HUES6 (cell line): ENCODE results near the gene TBCD.
A peak's percentile ranks its signal among the peaks of the same experiment; 100 is the strongest.

Experiments
- H3K27ac ChIP-seq: 2 replicates; pipeline ENCODE4 v1.7.0; 2013; ENCODE audit warnings: low read depth, mild to moderate bottlenecking, low read length, inconsistent platforms
- H3K27me3 ChIP-seq: 2 replicates; pipeline ENCODE4 v1.6.1; 2013; ENCODE audit warnings: low read length; ENCODE audit not compliant: control insufficient read depth, insufficient read depth
- H3K36me3 ChIP-seq: 2 replicates; pipeline ENCODE4 v1.6.1; 2013; ENCODE audit warnings: low read length; ENCODE audit not compliant: control insufficient read depth, insufficient read depth
- H3K4me1 ChIP-seq: 2 replicates; pipeline ENCODE4 v1.6.1; 2013; ENCODE audit warnings: low read length; ENCODE audit not compliant: control insufficient read depth, insufficient read depth
- H3K4me3 ChIP-seq: 2 replicates; pipeline ENCODE4 v1.5.1; 2013; ENCODE audit warnings: low read depth, low read length
- H3K9ac ChIP-seq: one replicate; pipeline ENCODE4 v1.6.1; 2013; ENCODE audit warnings: mild to moderate bottlenecking, low read length
- H3K9me3 ChIP-seq: 2 replicates; pipeline ENCODE4 v1.6.1; 2013; ENCODE audit warnings: low read depth, low read length; ENCODE audit not compliant: control insufficient read depth, insufficient read depth

The TBCD gene

DNA sequence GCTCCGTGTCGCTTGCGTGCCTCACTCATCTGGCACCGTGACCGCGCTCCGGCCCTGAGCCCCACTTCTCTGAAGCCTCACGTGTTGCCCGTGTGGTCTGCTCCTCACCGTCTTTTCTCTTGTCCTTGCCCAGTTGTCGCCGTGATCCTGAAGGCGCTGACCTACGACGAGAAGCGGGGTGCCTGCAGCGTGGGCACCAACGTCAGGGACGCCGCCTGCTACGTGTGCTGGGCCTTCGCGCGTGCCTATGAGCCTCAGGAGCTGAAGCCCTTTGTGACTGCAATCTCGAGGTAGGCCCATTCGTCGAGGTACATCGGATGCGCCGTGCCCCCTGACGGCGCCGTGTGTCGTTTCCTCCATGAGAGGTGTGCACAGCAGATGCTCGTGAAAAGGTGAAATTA, 118.2 kb downstream of the TBCD start:
- no peaks in the 10 kb centered on the region for H3K9me3 ChIP-seq
- H3K27ac ChIP-seq = no peak overlapping the region
- H3K36me3 ChIP-seq = peaks cover 38% of the 10 kb centered on the region
- no peak overlapping the region for H3K4me3 ChIP-seq
- H3K27me3 ChIP-seq = no peaks in the 10 kb centered on the region
- peaks cover 11% of the 10 kb centered on the region for H3K4me1 ChIP-seq
- no peak overlapping the region for H3K9ac ChIP-seq

DNA sequence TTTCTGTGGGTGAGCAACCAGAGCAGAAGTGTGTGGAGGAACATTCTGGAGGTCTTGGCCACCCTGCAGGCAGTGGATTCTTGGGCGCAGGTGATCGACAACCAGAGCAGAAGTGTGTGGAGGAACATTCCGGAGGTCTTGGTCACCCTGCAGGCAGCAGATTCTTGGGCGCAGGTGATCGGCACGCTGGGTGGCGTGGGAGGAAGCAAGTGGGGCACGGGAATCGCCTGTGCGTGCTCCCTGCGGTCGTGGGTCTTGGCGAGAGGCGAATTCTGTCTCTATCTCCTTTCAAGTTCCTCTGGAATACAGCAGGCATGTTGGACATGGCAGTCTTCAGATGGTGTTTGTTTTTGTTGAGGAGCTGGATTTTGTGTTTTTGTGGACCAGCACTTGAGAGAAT, 118.7 kb downstream of the TBCD start:
- Histone ChIP-seq H3K27ac (no peak overlapping the region), H3K36me3 (peaks cover 38% of the 10 kb centered on the region), H3K9ac (no peak overlapping the region)

DNA sequence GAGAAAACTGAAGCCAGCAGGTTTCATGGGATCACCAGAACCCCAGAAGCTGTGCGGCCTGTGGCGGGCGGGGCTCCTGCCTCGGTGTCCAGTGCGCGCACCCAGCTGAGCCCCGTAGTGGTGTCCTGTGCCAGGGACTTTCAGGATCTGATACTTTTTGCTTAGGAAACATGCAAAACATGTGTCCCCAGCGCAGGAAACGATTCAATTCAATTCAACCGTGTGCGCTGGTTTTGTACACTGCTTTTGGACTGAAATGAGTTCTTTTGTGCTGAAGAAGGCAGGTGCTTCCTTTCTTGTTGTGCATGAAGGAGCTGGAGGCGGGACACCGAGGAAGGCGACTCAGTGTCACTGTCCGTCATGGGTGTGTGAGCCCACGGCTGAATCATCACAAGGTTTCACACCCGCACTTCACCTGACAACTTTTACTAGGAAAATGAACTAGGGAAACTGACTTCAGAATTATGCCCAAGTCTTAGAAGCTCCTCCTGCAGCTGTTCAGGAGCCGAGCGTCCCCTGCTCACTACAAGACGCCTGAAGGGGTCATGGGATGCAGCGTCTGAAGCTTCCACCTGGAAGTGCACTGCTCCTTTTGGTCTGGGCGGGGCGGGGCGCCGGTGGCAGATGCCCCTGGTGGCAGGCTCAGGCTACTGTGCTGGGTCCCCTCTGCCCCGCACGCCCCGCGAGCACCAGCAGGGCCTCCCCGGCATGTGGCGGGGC, 119.4 kb downstream of the TBCD start:
- Histone ChIP-seq H3K9ac (no peak overlapping the region), H3K9me3 (no peaks in the 10 kb centered on the region), H3K27me3 (no peaks in the 10 kb centered on the region), H3K4me3 (no peak overlapping the region), H3K36me3 (peaks cover 38% of the 10 kb centered on the region), H3K4me1 (peaks cover 22% of the 10 kb centered on the region), H3K27ac (no peak overlapping the region)

More for the DNA sequence above, 118.7 kb downstream of the TBCD start:
- H3K9me3 ChIP-seq = no peaks in the 10 kb centered on the region
- no peaks in the 10 kb centered on the region for H3K27me3 ChIP-seq
- H3K4me3 ChIP-seq = no peak overlapping the region
- H3K4me1 ChIP-seq = peaks cover 16% of the 10 kb centered on the region

DNA sequence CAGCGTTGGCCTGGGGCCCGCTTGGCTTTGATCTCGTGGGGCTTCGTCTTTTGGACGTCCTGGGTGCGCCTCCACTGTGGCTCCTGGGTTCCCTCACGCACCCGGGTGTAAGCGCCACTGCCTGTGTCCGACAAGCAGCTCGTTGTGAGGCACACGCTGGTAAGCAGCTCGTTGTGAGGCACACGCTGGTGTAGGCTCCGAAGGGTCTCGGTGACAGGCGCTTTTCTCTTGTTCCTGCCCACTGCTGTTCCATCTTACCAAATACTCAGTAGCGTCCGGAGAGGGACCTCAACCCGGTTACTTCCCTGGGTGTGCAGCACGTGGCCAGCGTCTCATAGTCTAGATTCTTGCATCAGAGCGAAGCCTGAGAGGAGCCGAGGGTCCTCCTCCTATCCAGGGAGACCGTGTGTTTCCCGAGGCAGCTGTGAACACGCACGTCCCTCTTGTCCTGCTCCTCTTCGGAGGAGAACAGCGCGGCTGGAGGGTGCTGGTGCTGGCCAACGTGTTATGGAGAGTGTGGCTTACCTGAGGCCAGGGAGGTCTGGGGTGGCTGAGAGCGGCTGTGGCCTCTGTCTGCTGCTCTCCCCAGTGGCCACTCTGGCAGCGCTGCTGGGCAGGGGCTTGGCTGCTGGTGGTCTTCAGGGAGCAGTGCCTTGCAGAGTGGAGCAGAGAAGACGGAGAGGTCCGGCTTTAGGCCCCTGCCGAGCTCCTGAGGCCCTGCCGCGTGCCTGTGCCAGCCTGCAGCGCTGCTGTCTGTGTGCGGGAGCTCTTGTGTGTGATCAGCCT, 120.1 kb downstream of the TBCD start:
- Histone ChIP-seq H3K36me3 (peaks cover 31% of the 10 kb centered on the region), H3K27ac (no peak overlapping the region), H3K9ac (no peak overlapping the region), H3K4me3 (no peak overlapping the region), H3K27me3 (no peaks in the 10 kb centered on the region), H3K9me3 (no peaks in the 10 kb centered on the region), H3K4me1 (peaks cover 26% of the 10 kb centered on the region)

DNA sequence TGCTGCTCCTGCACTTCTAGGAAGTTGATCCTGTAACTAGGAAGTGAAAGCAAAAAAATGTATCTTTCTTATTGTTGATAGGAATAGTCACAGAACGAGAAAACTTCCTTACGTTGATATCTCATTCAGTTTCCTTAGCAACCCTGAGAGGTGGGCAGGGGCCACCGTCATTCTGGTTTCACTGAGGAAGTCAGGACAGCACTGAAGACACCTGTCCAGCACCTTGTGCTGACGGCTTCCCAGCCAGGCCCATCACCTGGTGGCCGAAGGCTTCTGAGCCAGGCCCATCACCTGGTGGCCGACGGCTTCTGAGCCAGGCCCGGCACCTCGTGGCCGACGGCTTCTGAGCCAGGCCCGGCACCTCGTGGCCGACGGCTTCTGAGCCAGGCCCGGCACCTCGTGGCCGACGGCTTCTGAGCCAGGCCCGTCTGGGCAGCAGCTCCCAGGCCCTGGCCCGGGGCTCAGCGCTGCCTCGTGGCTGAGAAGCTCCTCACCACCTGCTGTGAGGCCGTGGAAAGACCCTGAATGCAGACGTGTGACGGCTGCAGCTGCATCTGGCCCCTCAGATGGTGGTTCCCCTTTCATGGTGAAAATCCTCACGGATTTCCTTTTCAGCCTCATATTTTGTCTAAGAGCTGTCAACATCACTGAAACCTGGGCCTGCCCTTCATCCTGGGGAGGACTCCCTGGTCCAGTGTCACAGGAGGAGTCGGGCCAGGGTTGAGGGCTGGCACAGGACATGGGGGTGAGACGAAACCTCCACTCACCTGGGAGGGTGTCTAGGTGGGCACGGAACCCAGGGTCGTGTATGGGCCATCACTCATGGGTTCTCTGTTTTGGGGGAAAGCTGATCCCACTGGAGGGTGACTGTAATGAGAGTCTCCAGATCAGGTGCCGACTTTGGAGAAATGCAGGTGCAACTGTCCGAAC, 121.0 kb downstream of the TBCD start:
- Histone ChIP-seq H3K27ac (no peak overlapping the region), H3K4me1 (peaks cover 27% of the 10 kb centered on the region), H3K4me3 (no peak overlapping the region), H3K9ac (no peak overlapping the region), H3K36me3 (peaks cover 31% of the 10 kb centered on the region), H3K27me3 (no peaks in the 10 kb centered on the region), H3K9me3 (no peaks in the 10 kb centered on the region)

DNA sequence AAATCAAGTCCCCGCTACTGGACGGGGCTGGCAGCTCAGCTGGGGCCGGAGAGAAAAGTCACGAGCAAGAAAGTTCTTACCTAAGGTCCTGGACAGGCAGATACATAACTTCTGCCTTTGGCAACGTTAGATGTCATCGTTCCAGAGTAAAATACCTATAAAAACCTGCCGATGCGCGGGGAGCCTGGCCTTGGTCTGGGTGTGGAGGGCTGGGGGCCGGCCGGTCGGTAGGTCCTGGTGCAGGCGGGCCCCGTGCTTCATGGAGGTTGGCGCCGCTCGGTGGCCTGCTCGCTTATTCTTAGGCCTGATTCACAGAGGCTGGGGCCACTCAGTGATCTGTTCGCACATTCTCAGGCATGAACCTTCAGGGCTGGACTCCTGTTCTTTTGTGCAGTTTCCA, 121.7 kb downstream of the TBCD start:
- Histone ChIP-seq H3K9me3 (no peaks in the 10 kb centered on the region), H3K36me3 (peaks cover 35% of the 10 kb centered on the region), H3K27ac (no peak overlapping the region), H3K4me3 (no peak overlapping the region), H3K4me1 (peaks cover 27% of the 10 kb centered on the region), H3K9ac (no peak overlapping the region), H3K27me3 (no peaks in the 10 kb centered on the region)

DNA sequence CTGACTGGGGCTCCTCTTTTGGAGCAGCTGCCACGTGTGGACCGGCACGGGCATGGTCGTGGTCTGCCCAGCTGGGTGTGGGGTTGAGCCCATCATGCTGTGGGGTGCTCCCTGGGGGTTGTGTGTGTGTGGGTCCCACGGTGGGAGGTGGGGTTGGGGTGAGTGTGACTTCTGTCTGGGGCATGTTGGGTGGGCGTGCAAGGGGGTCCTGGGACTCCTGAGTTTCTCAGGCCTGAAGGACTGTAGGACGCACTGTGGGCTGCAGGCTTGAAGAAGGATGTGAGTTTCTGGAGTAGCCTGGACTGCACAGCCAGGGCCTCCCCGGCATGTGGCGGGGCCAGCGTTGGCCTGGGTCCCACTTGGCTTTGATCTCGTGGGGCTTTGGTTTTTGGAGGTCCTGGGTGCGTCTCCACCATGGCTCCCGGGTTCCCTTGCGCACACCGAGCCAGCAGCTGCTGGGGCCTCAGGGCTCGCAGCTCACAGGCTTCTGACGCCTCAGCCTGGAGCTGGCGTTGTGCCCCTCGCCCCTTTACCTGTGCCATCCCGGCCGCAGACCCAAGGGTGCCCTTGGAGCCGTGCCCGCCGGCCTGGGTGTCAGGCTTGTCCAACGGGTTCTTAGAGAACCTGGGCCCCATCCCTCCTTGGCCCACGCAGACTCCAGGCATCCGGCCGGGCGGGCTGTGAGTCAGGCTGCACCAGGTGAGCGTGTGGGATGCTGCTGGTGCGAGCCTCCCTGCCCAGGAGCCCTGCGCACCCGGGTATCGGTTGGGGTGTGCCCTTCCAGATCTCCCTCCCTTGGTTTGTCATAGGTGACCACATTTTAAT, 122.4 kb downstream of the TBCD start:
- Histone ChIP-seq H3K9ac (no peak overlapping the region), H3K4me1 (peaks cover 27% of the 10 kb centered on the region), H3K4me3 (no peak overlapping the region), H3K27me3 (no peaks in the 10 kb centered on the region), H3K27ac (no peak overlapping the region), H3K36me3 (peaks cover 37% of the 10 kb centered on the region), H3K9me3 (no peaks in the 10 kb centered on the region)

DNA sequence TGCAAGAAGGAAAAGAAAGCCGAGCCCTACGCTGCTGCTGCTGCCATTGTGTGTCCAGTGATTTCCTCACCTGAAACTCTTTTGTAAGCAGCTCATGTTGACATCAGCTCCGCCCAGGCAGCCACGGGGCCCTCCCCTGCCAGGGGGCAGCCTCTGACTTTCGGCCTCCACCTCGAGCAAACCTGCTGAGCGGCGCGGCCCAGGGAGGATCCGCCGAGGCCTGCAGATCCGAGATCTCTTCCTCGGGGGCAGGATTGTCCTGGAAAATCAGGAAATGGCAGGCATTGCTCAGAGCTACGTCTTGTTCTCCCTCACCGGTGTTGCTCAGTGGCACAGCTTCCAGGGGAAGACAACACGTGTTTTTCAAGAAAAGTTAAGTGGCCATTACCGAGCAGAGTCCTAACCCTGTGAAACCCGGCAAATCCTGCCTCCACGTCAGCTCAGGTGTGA, 123.6 kb downstream of the TBCD start:
- Histone ChIP-seq H3K27me3 (no peaks in the 10 kb centered on the region), H3K4me3 (no peak overlapping the region), H3K36me3 (peaks cover 34% of the 10 kb centered on the region), H3K4me1 (peaks cover 27% of the 10 kb centered on the region), H3K9ac (peak overlapping the region; percentile 45), H3K9me3 (no peaks in the 10 kb centered on the region), H3K27ac (peak overlapping the region; percentile 67)

DNA sequence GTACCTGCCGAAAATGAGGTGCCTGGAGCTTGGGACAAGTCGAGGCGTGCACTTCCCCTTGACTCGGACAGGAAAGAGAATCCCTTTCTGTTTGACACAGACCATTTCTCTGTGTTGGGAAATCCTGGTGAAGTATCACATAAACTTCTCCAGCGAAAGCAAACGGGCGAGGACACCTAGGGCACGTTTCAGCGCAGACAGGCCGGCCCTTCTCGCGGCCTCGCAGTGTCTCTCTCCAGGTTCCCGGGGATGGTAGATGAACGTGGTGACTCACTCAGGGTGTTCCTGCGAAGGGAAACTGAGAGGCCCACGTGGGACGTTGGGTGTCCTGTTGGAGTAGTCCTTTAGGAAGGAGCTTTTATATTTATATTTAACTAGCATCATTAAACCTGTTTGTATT, 124.3 kb downstream of the TBCD start:
- peaks cover 27% of the 10 kb centered on the region for H3K4me1 ChIP-seq
- H3K27me3 ChIP-seq = no peaks in the 10 kb centered on the region
- H3K9me3 ChIP-seq = no peaks in the 10 kb centered on the region
- peak overlapping the region; percentile 24 for H3K9ac ChIP-seq
- H3K4me3 ChIP-seq = no peak overlapping the region
- peaks cover 27% of the 10 kb centered on the region for H3K36me3 ChIP-seq
- no peak overlapping the region for H3K27ac ChIP-seq

DNA sequence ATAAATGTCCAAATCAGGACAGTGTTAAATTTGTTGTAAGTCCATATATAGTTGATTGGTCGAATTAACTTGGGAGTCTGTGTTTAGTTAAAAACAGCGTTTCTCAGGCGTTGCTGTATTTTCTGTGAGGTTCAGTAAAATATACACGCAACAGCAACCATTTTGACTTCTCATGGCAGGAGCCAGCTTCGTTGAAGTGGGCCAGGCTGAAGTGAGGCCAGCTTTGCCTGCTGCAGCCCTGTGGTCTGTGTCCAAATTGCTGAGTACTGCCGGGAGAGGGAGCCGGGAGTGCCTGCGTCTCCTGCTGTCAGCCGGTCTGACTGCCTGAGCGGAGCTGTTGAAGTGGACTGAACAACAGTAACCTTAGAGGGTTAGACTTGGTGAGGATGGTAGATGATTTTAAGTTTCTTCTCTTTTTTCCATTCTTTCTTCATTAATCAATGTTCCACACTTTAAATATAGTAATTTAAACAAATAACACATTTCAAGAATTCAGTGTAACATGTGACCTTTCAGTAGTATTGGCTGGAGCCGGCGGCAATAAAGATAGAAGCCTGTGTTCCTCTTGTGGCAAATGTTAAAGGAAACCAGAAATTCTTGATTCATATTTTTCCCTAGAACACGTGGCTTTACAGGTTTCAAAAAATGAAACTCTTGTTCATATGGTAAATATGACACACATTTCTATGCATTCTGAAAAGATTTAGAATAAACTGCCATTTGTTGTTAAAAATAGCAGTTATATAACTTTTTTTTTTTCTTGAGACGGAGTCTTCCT, 124.9 kb downstream of the TBCD start:
- H3K27ac ChIP-seq = no peak overlapping the region
- no peaks in the 10 kb centered on the region for H3K27me3 ChIP-seq
- H3K4me1 ChIP-seq = peaks cover 30% of the 10 kb centered on the region
- no peak overlapping the region for H3K9ac ChIP-seq
- peaks cover 20% of the 10 kb centered on the region for H3K36me3 ChIP-seq
- H3K4me3 ChIP-seq = no peak overlapping the region
- H3K9me3 ChIP-seq = no peaks in the 10 kb centered on the region
